Effector memory CD8-positive, alpha-beta T cell (primary cell): Measurements from ENCODE around the gene SUSD2.
"Not testable (repeated sequence)": the region's sequence is repeated elsewhere in the genome, so short reads cannot be mapped to it uniquely, and the experiment has no call there.

Experiments
- ATAC-seq: fragments of 150-1000 bp; cut with Tn5 transposase; replicated peaks from 2 replicates; pipeline ENCODE4 v1.10.0; 2021; ENCODE audit warnings: mild to moderate bottlenecking, moderate library complexity
- DNase-seq, 3 experiments: peaks; one replicate each; pipeline ENCODE4 v3.0.0; 2021
- H3K27ac Mint-ChIP-seq, 2 donors: one replicate each; pipeline ENCODE4 v1.8.0; 2022; ENCODE audit warnings: mild to moderate bottlenecking in 2 of 2, mixed read lengths in 2 of 2, moderate library complexity in 2 of 2
- H3K27me3 Mint-ChIP-seq, 2 donors: one replicate each; pipeline ENCODE4 v1.8.0; 2022; ENCODE audit warnings: mixed read lengths in 2 of 2
- H3K36me3 Mint-ChIP-seq: one replicate; pipeline ENCODE4 v1.8.0; 2022; ENCODE audit warnings: mild to moderate bottlenecking, moderate library complexity, mixed read lengths; ENCODE audit not compliant: insufficient read depth
- H3K4me1 Mint-ChIP-seq, 2 donors: one replicate each; pipeline ENCODE4 v1.8.0; 2022; ENCODE audit warnings: low read depth in 2 of 2, mixed read lengths in 2 of 2
- H3K4me3 Mint-ChIP-seq, 2 donors: one replicate each; pipeline ENCODE4 v1.8.0; 2022; ENCODE audit warnings: mild to moderate bottlenecking in 2 of 2, mixed read lengths in 2 of 2, moderate library complexity in 2 of 2
- H3K9me3 Mint-ChIP-seq, 2 donors: one replicate each; pipeline ENCODE4 v1.8.0; 2022; ENCODE audit warnings: mixed read lengths in 2 of 2
- total RNA-seq, 9 experiments: gene quantifications; one replicate each; lab custom pipeline; 2026; lab: John Stamatoyannopoulos, UW

The SUSD2 gene
- total RNA-seq, result 1.3 to 5.6 (median 3.0) reads per million in 9 experiments

GRCh38 chr22:24181088-24181995 is at the start of gene SUSD2:
TSS of gene SUSD2 (plus strand) at chr22:24181487. CDS start at chr22:24181520, 33 bp downstream.
- H3K4me1 Mint-ChIP-seq, result peaks cover 0 to 2% of the 10 kb centered on the region in 2 donors
- peak within 1 kb of the TSS; percentile 54 to 78 for H3K27ac Mint-ChIP-seq
- ATAC-seq (no peak), DNase-seq (no peak)
- H3K4me3 Mint-ChIP-seq, result no peak within 1 kb of the TSS
- no peaks in the 10 kb centered on the region for H3K9me3 Mint-ChIP-seq
- no peaks in the 10 kb centered on the region for H3K27me3 Mint-ChIP-seq
- peaks cover 9% of the 10 kb centered on the region for H3K36me3 Mint-ChIP-seq

GRCh38 chr22:24133187-24133965 is 47.9 kb upstream of the SUSD2 start:
- Mint-ChIP-seq H3K27me3 (no peaks in the 10 kb centered on the region), H3K4me3 (peak overlapping the region in 1 of 2 donors; percentile 5), H3K9me3 (no peaks in the 10 kb centered on the region), H3K27ac (peak overlapping the region in 1 of 2 donors; percentile 74), H3K4me1 (peaks cover 10 to 23% of the 10 kb centered on the region in 2 donors), H3K36me3 (peaks cover 30% of the 10 kb centered on the region)
- peak; percentile 41 for ATAC-seq
- peak in 2 of 3 experiments; percentile 27 to 32 for DNase-seq

GRCh38 chr22:24134090-24134846 is 47.0 kb upstream of the SUSD2 start:
- DNase-seq (peak; percentile 53 to 73 (median 70)), ATAC-seq (peak; percentile 92)
- H3K36me3 Mint-ChIP-seq, result peaks cover 33% of the 10 kb centered on the region
- H3K4me1 Mint-ChIP-seq, result peaks cover 10 to 21% of the 10 kb centered on the region in 2 donors
- peak overlapping the region in 1 of 2 donors; percentile 46 for H3K4me3 Mint-ChIP-seq
- H3K27me3 Mint-ChIP-seq, result no peaks in the 10 kb centered on the region
- H3K9me3 Mint-ChIP-seq, result no peaks in the 10 kb centered on the region
- H3K27ac Mint-ChIP-seq, result peak overlapping the region; percentile 19 to 74

GRCh38 chr22:24136533-24136932 is 44.8 kb upstream of the SUSD2 start:
- not testable (repeated sequence) for H3K4me3 Mint-ChIP-seq, ATAC-seq, H3K27me3 Mint-ChIP-seq, DNase-seq, H3K9me3 Mint-ChIP-seq
- peaks cover 21 to 34% of the 10 kb centered on the region in 2 donors for H3K4me1 Mint-ChIP-seq
- H3K27ac Mint-ChIP-seq, result peak overlapping the region in 1 of 2 donors; percentile 71
- peaks cover 37% of the 10 kb centered on the region for H3K36me3 Mint-ChIP-seq

GRCh38 chr22:24137595-24137994 is 43.7 kb upstream of the SUSD2 start:
- no peaks in the 10 kb centered on the region for H3K27me3 Mint-ChIP-seq
- DNase-seq, result no peak
- peak overlapping the region; percentile 64 to 76 for H3K27ac Mint-ChIP-seq

GRCh38 chr22:24138649-24139420 is 42.5 kb upstream of the SUSD2 start:
- no peaks in the 10 kb centered on the region for H3K9me3 Mint-ChIP-seq
- no peak overlapping the region for H3K27ac Mint-ChIP-seq
- peaks cover 24 to 42% of the 10 kb centered on the region in 2 donors for H3K4me1 Mint-ChIP-seq
- ATAC-seq (no peak), DNase-seq (no peak)
- H3K36me3 Mint-ChIP-seq, result peaks cover 37% of the 10 kb centered on the region
- no peak overlapping the region for H3K4me3 Mint-ChIP-seq
- no peaks in the 10 kb centered on the region for H3K27me3 Mint-ChIP-seq

More at GRCh38 chr22:24137595-24137994, 43.7 kb upstream of the SUSD2 start:
- peaks cover 37% of the 10 kb centered on the region for H3K36me3 Mint-ChIP-seq
- no peaks in the 10 kb centered on the region for H3K9me3 Mint-ChIP-seq
- H3K4me1 Mint-ChIP-seq, result peaks cover 27 to 43% of the 10 kb centered on the region in 2 donors
- no peak for ATAC-seq
- H3K4me3 Mint-ChIP-seq, result no peak overlapping the region

GRCh38 chr22:24140357-24140756 is 40.9 kb upstream of the SUSD2 start:
- H3K36me3 Mint-ChIP-seq, result peaks cover 27% of the 10 kb centered on the region
- H3K4me1 Mint-ChIP-seq, result peaks cover 34 to 43% of the 10 kb centered on the region in 2 donors
- DNase-seq (no peak), ATAC-seq (no peak)
- H3K9me3 Mint-ChIP-seq, result no peaks in the 10 kb centered on the region
- no peak overlapping the region for H3K4me3 Mint-ChIP-seq
- H3K27me3 Mint-ChIP-seq, result no peaks in the 10 kb centered on the region
- peak overlapping the region; percentile 41 to 89 for H3K27ac Mint-ChIP-seq

GRCh38 chr22:24141586-24141985 is 39.7 kb upstream of the SUSD2 start:
- Mint-ChIP-seq H3K36me3 (peaks cover 20% of the 10 kb centered on the region), H3K4me1 (peaks cover 40 to 49% of the 10 kb centered on the region in 2 donors), H3K4me3 (peak overlapping the region; percentile 25 to 37)

GRCh38 chr22:24142241-24142640 is 39.0 kb upstream of the SUSD2 start:
- no peak for DNase-seq
- Mint-ChIP-seq H3K4me1 (peaks cover 42 to 49% of the 10 kb centered on the region in 2 donors), H3K27me3 (no peaks in the 10 kb centered on the region), H3K4me3 (peak overlapping the region in 1 of 2 donors; percentile 25), H3K9me3 (no peaks in the 10 kb centered on the region), H3K36me3 (peaks cover 19% of the 10 kb centered on the region), H3K27ac (peak overlapping the region; percentile 57 to 89)
- no peak for ATAC-seq

More at GRCh38 chr22:24141586-24141985, 39.7 kb upstream of the SUSD2 start:
- Mint-ChIP-seq H3K27ac (peak overlapping the region; percentile 75 to 89), H3K9me3 (no peaks in the 10 kb centered on the region), H3K27me3 (no peaks in the 10 kb centered on the region)
- ATAC-seq, result peak; percentile 63
- DNase-seq, result no peak

GRCh38 chr22:24142831-24143230 is 38.5 kb upstream of the SUSD2 start:
- H3K4me3 Mint-ChIP-seq, result no peak overlapping the region
- peaks cover 20% of the 10 kb centered on the region for H3K36me3 Mint-ChIP-seq
- no peaks in the 10 kb centered on the region for H3K27me3 Mint-ChIP-seq
- ATAC-seq, result no peak
- H3K9me3 Mint-ChIP-seq, result no peaks in the 10 kb centered on the region
- DNase-seq, result no peak
- H3K4me1 Mint-ChIP-seq, result peaks cover 43 to 53% of the 10 kb centered on the region in 2 donors
- peak overlapping the region; percentile 57 to 89 for H3K27ac Mint-ChIP-seq

- Mint-ChIP-seq H3K27ac (peak overlapping the region; percentile 67 to 90), H3K36me3 (peaks cover 13% of the 10 kb centered on the region), H3K4me1 (peaks cover 46 to 58% of the 10 kb centered on the region in 2 donors), H3K4me3 (no peak overlapping the region), H3K27me3 (no peaks in the 10 kb centered on the region), H3K9me3 (no peaks in the 10 kb centered on the region)
- DNase-seq, result no peak
- no peak for ATAC-seq
These were observed 37.1 kb upstream of the SUSD2 start for GRCh38 chr22:24144056-24144777.

GRCh38 chr22:24144778-24145085 is 36.6 kb upstream of the SUSD2 start:
- ATAC-seq (no peak), DNase-seq (no peak)
- H3K4me1 Mint-ChIP-seq, result peaks cover 46 to 59% of the 10 kb centered on the region in 2 donors
- H3K4me3 Mint-ChIP-seq, result peak overlapping the region; percentile 57 to 76
- H3K9me3 Mint-ChIP-seq, result no peaks in the 10 kb centered on the region
- peaks cover 9% of the 10 kb centered on the region for H3K36me3 Mint-ChIP-seq
- H3K27me3 Mint-ChIP-seq, result no peaks in the 10 kb centered on the region
- H3K27ac Mint-ChIP-seq, result peak overlapping the region; percentile 68 to 90
